HepG2 (cell line): ENCODE data around the gene ZBTB9. TPM values are rescaled to one million over a fixed set of nuclear protein-coding genes. Genes with fewer than 3 reads are reported as not detected.

ENCODE experiments used
- KDM2A ChIP-seq: sonication (generic); formaldehyde crosslinking; IDR thresholded peaks from 2 replicates; pipeline ENCODE4 v1.4.0; 2020; ENCODE audit warnings: low read depth, missing genetic modification reagents, borderline replicate concordance
- KLF6 ChIP-seq: IDR thresholded peaks from 2 replicates; pipeline ENCODE4 v1.8.0; 2016; ENCODE audit warnings: missing biosample characterization, missing genetic modification reagents
- NFKB2 ChIP-seq: sonication (generic); formaldehyde crosslinking; IDR thresholded peaks from 2 replicates; pipeline ENCODE4 v1.4.0; 2020; ENCODE audit warnings: missing genetic modification reagents, borderline replicate concordance
- POLR2AphosphoS5 ChIP-seq: IDR thresholded peaks from 2 replicates; pipeline ENCODE4 v1.6.1; 2012; ENCODE audit warnings: low read depth, low read length
- SP5 ChIP-seq: IDR thresholded peaks from 2 replicates; pipeline ENCODE4 v1.6.1; 2016; ENCODE audit warnings: low read depth, borderline replicate concordance
- TBX2 ChIP-seq: sonication (generic); formaldehyde crosslinking; IDR thresholded peaks from 2 replicates; pipeline ENCODE4 v1.5.0; 2020; ENCODE audit warnings: missing genetic modification reagents, mild to moderate bottlenecking, borderline replicate concordance
- TSC22D2 ChIP-seq: sonication (generic); formaldehyde crosslinking; IDR thresholded peaks from 2 replicates; pipeline ENCODE4 v1.5.1; 2020; ENCODE audit warnings: missing genetic modification reagents, mild to moderate bottlenecking, borderline replicate concordance
- ZIK1 ChIP-seq: sonication (generic); formaldehyde crosslinking; IDR thresholded peaks from 2 replicates; pipeline ENCODE4 v1.5.0; 2020; ENCODE audit warnings: mild to moderate bottlenecking, low read depth, missing genetic modification reagents, borderline replicate concordance
- ZMYM2 ChIP-seq: sonication (generic); formaldehyde crosslinking; IDR thresholded peaks from 2 replicates; pipeline ENCODE4 v1.8.0; 2022; ENCODE audit warnings: mild to moderate bottlenecking, missing genetic modification reagents
- ZNF543 ChIP-seq: sonication (generic); formaldehyde crosslinking; IDR thresholded peaks from 2 replicates; pipeline ENCODE4 v1.4.0; 2020; ENCODE audit warnings: mild to moderate bottlenecking, missing genetic modification reagents
- ZNF556 ChIP-seq: sonication (generic); formaldehyde crosslinking; IDR thresholded peaks from 2 replicates; pipeline ENCODE4 v1.4.0; 2020; ENCODE audit warnings: mild to moderate bottlenecking, missing genetic modification reagents, borderline replicate concordance
- ZNF776 ChIP-seq: sonication (generic); formaldehyde crosslinking; IDR thresholded peaks from 2 replicates; pipeline ENCODE4 v1.4.0; 2020; ENCODE audit warnings: mild to moderate bottlenecking, missing genetic modification reagents
- polyA plus RNA-seq, 8 experiments: library from polyadenylated mRNA; depleted of rRNA in 3 of 8; stranded (reverse) in 7 of 8; unstranded in 1 of 8; fragments of >200 nt; fragmentation: Illumina TruSeq in 4 of 8; extraction: Trizol in 4 of 8; gene quantifications; 2 replicates each; pipeline versions ENCODE4 v1.2.1 to v1.2.3, GENCODE V29; 2011 to 2016; ENCODE audit warnings: low read depth in 4 of 8, missing spikeins in 1 of 8, mixed read lengths in 1 of 8; ENCODE audit not compliant: insufficient read depth in 1 of 8
- total RNA-seq, 5 experiments: library from RNA; depleted of rRNA; stranded (reverse); fragments of >200 nt; fragmentation: Illumina TruSeq; extraction: Trizol; gene quantifications; 2 replicates each; pipeline ENCODE4 v1.2.3, GENCODE V29; 2016; ENCODE audit warnings: low read depth in 1 of 5
- TF ChIP-seq, protein P1 (sequence below): sonication (generic); formaldehyde crosslinking; IDR thresholded peaks from 2 replicates; pipeline ENCODE4 v1.4.0; 2020; ENCODE audit warnings: missing genetic modification reagents, borderline replicate concordance
- TF ChIP-seq, protein P2 (sequence below): sonication (generic); formaldehyde crosslinking; IDR thresholded peaks from 2 replicates; pipeline ENCODE4 v1.4.0; 2020; ENCODE audit warnings: mild to moderate bottlenecking, missing genetic modification reagents
- TF ChIP-seq, protein P3 (sequence below): sonication (generic); formaldehyde crosslinking; IDR thresholded peaks from one replicate; pipeline ENCODE4 v1.5.1; 2020; ENCODE audit warnings: mild to moderate bottlenecking, missing genetic modification reagents; ENCODE audit errors: not compliant biosample characterization

ZBTB9 gene
- total and polyA plus RNA-seq, 2 of the 13 experiments (the other 11 are each of a cell fraction or from before 2014, with no cell fraction given): 5.3 to 9.2 TPM

DNA sequence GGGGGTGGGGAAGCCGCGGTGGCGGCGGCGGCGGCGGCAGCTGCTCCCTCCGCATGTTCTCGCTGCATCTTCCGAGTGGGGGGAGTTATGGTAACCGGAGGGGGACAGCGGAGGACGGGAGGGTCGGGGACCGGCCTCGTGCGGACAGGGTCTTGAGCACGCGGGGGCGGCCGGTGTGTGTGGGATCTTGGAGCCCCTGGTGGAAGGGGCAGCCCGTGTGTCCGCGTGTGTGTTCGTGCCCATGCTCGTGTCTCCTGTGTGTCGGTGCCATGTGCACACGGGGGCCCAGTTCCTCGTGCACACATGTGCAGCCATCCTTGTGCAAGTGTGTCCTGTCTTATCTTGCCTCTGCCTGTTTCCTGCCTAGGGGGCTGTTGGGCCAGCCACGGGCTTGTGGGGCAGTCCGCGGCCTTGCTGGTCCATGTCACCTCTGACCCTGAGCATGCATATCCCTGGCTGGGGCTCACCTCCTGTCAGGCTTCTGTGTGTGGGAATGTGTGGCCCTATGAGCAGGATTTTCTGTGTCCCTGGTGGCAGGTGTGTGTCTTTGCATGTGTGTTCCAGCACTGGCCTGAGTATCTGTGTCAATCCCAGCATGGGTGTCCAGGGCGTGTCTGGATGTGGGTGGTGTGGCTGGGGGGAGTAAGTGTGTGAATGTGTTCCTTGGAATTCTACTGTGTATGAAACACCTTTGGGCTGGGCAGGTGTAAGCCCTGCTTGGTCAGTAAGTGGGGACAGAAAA lies 26.0 kb upstream of the ZBTB9 start (continued):
- no peak for TF ChIP-seq ZNF556
- peak; percentile 51; the same call in 1 of the 2 replicates for TF ChIP-seq TBX2
- no peak for TF ChIP-seq ZMYM2 (CRISPR knock-in tag)
- peak; percentile 84 for TF ChIP-seq ZIK1
- no peak for TF ChIP-seq SP5 (CRISPR knock-in tag)
- TF ChIP-seq ZNF776 (CRISPR knock-in tag): peak; percentile 85
- TF ChIP-seq ZNF543 (CRISPR knock-in tag): 0 out of 2 replicates have a peak, but pooled peaks have one; percentile 47
- TF ChIP-seq, protein P1, sequence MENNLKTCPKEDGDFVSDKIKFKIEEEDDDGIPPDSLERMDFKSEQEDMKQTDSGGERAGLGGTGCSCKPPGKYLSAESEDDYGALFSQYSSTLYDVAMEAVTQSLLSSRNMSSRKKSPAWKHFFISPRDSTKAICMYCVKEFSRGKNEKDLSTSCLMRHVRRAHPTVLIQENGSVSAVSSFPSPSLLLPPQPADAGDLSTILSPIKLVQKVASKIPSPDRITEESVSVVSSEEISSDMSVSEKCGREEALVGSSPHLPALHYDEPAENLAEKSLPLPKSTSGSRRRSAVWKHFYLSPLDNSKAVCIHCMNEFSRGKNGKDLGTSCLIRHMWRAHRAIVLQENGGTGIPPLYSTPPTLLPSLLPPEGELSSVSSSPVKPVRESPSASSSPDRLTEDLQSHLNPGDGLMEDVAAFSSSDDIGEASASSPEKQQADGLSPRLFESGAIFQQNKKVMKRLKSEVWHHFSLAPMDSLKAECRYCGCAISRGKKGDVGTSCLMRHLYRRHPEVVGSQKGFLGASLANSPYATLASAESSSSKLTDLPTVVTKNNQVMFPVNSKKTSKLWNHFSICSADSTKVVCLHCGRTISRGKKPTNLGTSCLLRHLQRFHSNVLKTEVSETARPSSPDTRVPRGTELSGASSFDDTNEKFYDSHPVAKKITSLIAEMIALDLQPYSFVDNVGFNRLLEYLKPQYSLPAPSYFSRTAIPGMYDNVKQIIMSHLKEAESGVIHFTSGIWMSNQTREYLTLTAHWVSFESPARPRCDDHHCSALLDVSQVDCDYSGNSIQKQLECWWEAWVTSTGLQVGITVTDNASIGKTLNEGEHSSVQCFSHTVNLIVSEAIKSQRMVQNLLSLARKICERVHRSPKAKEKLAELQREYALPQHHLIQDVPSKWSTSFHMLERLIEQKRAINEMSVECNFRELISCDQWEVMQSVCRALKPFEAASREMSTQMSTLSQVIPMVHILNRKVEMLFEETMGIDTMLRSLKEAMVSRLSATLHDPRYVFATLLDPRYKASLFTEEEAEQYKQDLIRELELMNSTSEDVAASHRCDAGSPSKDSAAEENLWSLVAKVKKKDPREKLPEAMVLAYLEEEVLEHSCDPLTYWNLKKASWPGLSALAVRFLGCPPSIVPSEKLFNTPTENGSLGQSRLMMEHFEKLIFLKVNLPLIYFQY (CRISPR knock-in tag): no peak
- 0 out of 2 replicates have a peak, but pooled peaks have one; percentile 25 for TF ChIP-seq KDM2A (CRISPR knock-in tag)
- peak; percentile 73; the same call in 1 of the 2 replicates for TF ChIP-seq NFKB2
- TF ChIP-seq POLR2AphosphoS5: no peak
- TF ChIP-seq, protein P2, sequence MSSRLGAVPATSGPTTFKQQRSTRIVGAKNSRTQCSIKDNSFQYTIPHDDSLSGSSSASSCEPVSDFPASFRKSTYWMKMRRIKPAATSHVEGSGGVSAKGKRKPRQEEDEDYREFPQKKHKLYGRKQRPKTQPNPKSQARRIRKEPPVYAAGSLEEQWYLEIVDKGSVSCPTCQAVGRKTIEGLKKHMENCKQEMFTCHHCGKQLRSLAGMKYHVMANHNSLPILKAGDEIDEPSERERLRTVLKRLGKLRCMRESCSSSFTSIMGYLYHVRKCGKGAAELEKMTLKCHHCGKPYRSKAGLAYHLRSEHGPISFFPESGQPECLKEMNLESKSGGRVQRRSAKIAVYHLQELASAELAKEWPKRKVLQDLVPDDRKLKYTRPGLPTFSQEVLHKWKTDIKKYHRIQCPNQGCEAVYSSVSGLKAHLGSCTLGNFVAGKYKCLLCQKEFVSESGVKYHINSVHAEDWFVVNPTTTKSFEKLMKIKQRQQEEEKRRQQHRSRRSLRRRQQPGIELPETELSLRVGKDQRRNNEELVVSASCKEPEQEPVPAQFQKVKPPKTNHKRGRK (CRISPR knock-in tag): no peak
- TF ChIP-seq TSC22D2 (CRISPR knock-in tag): 0 out of 2 replicates have a peak, but pooled peaks have one; percentile 68
- 0 out of 2 replicates have a peak, but pooled peaks have one; percentile 27 for TF ChIP-seq KLF6 (CRISPR knock-in tag)
- TF ChIP-seq, protein P3, sequence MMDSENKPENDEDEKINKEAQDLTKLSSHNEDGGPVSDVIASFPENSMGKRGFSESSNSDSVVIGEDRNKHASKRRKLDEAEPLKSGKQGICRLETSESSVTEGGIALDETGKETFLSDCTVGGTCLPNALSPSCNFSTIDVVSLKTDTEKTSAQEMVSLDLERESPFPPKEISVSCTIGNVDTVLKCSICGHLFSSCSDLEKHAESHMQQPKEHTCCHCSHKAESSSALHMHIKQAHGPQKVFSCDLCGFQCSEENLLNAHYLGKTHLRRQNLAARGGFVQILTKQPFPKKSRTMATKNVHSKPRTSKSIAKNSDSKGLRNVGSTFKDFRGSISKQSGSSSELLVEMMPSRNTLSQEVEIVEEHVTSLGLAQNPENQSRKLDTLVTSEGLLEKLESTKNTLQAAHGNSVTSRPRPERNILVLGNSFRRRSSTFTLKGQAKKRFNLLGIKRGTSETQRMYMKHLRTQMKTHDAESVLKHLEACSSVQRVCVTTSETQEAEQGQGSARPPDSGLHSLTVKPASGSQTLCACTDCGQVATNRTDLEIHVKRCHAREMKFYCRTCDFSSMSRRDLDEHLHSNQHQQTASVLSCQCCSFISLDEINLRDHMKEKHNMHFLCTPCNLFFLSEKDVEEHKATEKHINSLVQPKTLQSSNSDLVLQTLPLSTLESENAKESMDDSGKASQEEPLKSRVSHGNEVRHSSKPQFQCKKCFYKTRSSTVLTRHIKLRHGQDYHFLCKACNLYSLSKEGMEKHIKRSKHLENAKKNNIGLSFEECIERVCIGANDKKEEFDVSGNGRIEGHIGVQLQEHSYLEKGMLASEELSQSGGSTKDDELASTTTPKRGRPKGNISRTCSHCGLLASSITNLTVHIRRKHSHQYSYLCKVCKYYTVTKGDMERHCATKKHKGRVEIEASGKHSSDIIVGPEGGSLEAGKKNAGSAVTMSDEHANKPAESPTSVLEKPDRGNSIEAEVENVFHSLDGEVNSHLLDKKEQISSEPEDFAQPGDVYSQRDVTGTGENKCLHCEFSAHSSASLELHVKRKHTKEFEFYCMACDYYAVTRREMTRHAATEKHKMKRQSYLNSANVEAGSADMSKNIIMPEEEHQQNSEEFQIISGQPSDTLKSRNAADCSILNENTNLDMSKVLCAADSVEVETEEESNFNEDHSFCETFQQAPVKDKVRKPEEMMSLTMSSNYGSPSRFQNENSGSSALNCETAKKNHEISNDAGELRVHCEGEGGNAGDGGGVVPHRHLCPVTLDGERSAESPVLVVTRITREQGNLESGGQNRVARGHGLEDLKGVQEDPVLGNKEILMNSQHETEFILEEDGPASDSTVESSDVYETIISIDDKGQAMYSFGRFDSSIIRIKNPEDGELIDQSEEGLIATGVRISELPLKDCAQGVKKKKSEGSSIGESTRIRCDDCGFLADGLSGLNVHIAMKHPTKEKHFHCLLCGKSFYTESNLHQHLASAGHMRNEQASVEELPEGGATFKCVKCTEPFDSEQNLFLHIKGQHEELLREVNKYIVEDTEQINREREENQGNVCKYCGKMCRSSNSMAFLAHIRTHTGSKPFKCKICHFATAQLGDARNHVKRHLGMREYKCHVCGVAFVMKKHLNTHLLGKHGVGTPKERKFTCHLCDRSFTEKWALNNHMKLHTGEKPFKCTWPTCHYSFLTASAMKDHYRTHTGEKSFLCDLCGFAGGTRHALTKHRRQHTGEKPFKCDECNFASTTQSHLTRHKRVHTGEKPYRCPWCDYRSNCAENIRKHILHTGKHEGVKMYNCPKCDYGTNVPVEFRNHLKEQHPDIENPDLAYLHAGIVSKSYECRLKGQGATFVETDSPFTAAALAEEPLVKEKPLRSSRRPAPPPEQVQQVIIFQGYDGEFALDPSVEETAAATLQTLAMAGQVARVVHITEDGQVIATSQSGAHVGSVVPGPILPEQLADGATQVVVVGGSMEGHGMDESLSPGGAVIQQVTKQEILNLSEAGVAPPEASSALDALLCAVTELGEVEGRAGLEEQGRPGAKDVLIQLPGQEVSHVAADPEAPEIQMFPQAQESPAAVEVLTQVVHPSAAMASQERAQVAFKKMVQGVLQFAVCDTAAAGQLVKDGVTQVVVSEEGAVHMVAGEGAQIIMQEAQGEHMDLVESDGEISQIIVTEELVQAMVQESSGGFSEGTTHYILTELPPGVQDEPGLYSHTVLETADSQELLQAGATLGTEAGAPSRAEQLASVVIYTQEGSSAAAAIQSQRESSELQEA: no peak
